GM21825 (cell line): ENCODE measurements around the gene NEUROD2.

Experiments
- ATAC-seq: cut with Tn5 transposase; IDR thresholded peaks from one replicate; pipeline ENCODE4 v1.9.1; 2021; ENCODE audit warnings: mild to moderate bottlenecking, moderate library complexity; ENCODE audit not compliant: unreplicated experiment

Gene NEUROD2

GRCh38 chr17:39581759-39582085 is 26.0 kb downstream of the NEUROD2 start:
- no peak for ATAC-seq

GRCh38 chr17:39581071-39581758 is 26.5 kb downstream of the NEUROD2 start:
- ATAC-seq = no peak

GRCh38 chr17:39580082-39580468 is 27.6 kb downstream of the NEUROD2 start:
- ATAC-seq = no peak

GRCh38 chr17:39579318-39580081 is 28.2 kb downstream of the NEUROD2 start:
- no peak for ATAC-seq

- ATAC-seq = no peak
Observed at GRCh38 chr17:39578272-39578671, 29.4 kb downstream of the NEUROD2 start.

- no peak for ATAC-seq
Observed at GRCh38 chr17:39576187-39576586, 31.5 kb downstream of the NEUROD2 start.

- ATAC-seq = no peak
Observed at GRCh38 chr17:39573447-39574298, 34.0 kb downstream of the NEUROD2 start.

GRCh38 chr17:39572121-39572520 is 35.6 kb downstream of the NEUROD2 start:
- ATAC-seq = no peak

GRCh38 chr17:39569126-39569525 is 38.6 kb downstream of the NEUROD2 start:
- no peak for ATAC-seq

- no peak for ATAC-seq
Observed at GRCh38 chr17:39568702-39569101, 39.0 kb downstream of the NEUROD2 start.

GRCh38 chr17:39566094-39566850 is 41.4 kb downstream of the NEUROD2 start:
- ATAC-seq = no peak

GRCh38 chr17:39564211-39564848 is 43.4 kb downstream of the NEUROD2 start:
- no peak for ATAC-seq

- no peak for ATAC-seq
Observed at GRCh38 chr17:39563476-39563875, 44.2 kb downstream of the NEUROD2 start.

- no peak for ATAC-seq
Observed at GRCh38 chr17:39562976-39563375, 44.7 kb downstream of the NEUROD2 start.

- no peak for ATAC-seq
Observed at GRCh38 chr17:39562395-39562794, 45.3 kb downstream of the NEUROD2 start.

- ATAC-seq = no peak
Observed at GRCh38 chr17:39556423-39556822, 51.3 kb downstream of the NEUROD2 start.

- ATAC-seq = no peak
Observed at GRCh38 chr17:39555368-39555767, 52.4 kb downstream of the NEUROD2 start.
